Measurements from ENCODE around the gene ATG13.

Gene ATG13

GRCh38 chr11:46677169-46677568, 59.8 kb downstream of the ATG13 start:
- no peak for DNase-seq

GRCh38 chr11:46677991-46678740, 60.8 kb downstream of the ATG13 start:
- DNase-seq, result peak; percentile 40

GRCh38 chr11:46678741-46679130, 61.4 kb downstream of the ATG13 start:
- DNase-seq, result no peak

- no peak for DNase-seq
Measured at GRCh38 chr11:46679241-46680163, 62.1 kb downstream of the ATG13 start.

GRCh38 chr11:46680164-46680760, 62.9 kb downstream of the ATG13 start:
- DNase-seq, result no peak

- DNase-seq, result no peak
Measured at GRCh38 chr11:46680815-46681214, 63.5 kb downstream of the ATG13 start.

- no peak for DNase-seq
Measured at GRCh38 chr11:46681814-46682213, 64.5 kb downstream of the ATG13 start.

- DNase-seq, result no peak
Measured at GRCh38 chr11:46682773-46683752, 65.7 kb downstream of the ATG13 start.

- no peak for DNase-seq
Measured at GRCh38 chr11:46684367-46684766, 67.0 kb downstream of the ATG13 start.

GRCh38 chr11:46686886-46687795, 69.8 kb downstream of the ATG13 start:
- DNase-seq, result no peak

- no peak for DNase-seq
Measured at GRCh38 chr11:46690702-46691101, 73.3 kb downstream of the ATG13 start.

GRCh38 chr11:46692450-46692849, 75.1 kb downstream of the ATG13 start:
- no peak for DNase-seq

GRCh38 chr11:46693597-46694012, 76.3 kb downstream of the ATG13 start:
- no peak for DNase-seq

GRCh38 chr11:46694072-46694471, 76.7 kb downstream of the ATG13 start:
- no peak for DNase-seq

GRCh38 chr11:46694607-46695006, 77.3 kb downstream of the ATG13 start:
- DNase-seq, result no peak

- DNase-seq, result no peak
Measured at GRCh38 chr11:46695345-46696211, 78.2 kb downstream of the ATG13 start.

GRCh38 chr11:46696212-46696558, 78.8 kb downstream of the ATG13 start:
- no peak for DNase-seq

GRCh38 chr11:46697303-46697702, 80.0 kb downstream of the ATG13 start:
- peak; percentile 36 for DNase-seq

GRCh38 chr11:46697723-46698122, 80.4 kb downstream of the ATG13 start:
- DNase-seq, result no peak

GRCh38 chr11:46698597-46698996, 81.2 kb downstream of the ATG13 start:
- no peak for DNase-seq
